KOPT-K1 (cell line): ENCODE measurements around the gene LMNB1.
"Not testable (repeated sequence)": the region's sequence is repeated elsewhere in the genome, so short reads cannot be mapped to it uniquely, and the experiment has no call there.

Source experiments
- H3K27ac ChIP-seq: fragments of 200-600 bp; sonication (generic); 2 replicates; pipeline ENCODE4 v1.5.1; 2016; ENCODE audit warnings: antibody characterized with exemption, mild to moderate bottlenecking, low read depth, low read length; ENCODE audit not compliant: poor library complexity, severe bottlenecking
- H3K36me3 ChIP-seq: fragments of 200-600 bp; sonication (generic); 2 replicates; pipeline ENCODE4 v1.5.1; 2017; ENCODE audit warnings: antibody characterized with exemption, mild to moderate bottlenecking, low read length, moderate library complexity; ENCODE audit not compliant: insufficient read depth
- H3K9me3 ChIP-seq: fragments of 200-600 bp; sonication (generic); 2 replicates; pipeline ENCODE4 v1.5.1; 2017; ENCODE audit warnings: antibody characterized with exemption, low read length, mild to moderate bottlenecking; ENCODE audit not compliant: insufficient read depth, poor library complexity, severe bottlenecking

LMNB1 gene

DNA sequence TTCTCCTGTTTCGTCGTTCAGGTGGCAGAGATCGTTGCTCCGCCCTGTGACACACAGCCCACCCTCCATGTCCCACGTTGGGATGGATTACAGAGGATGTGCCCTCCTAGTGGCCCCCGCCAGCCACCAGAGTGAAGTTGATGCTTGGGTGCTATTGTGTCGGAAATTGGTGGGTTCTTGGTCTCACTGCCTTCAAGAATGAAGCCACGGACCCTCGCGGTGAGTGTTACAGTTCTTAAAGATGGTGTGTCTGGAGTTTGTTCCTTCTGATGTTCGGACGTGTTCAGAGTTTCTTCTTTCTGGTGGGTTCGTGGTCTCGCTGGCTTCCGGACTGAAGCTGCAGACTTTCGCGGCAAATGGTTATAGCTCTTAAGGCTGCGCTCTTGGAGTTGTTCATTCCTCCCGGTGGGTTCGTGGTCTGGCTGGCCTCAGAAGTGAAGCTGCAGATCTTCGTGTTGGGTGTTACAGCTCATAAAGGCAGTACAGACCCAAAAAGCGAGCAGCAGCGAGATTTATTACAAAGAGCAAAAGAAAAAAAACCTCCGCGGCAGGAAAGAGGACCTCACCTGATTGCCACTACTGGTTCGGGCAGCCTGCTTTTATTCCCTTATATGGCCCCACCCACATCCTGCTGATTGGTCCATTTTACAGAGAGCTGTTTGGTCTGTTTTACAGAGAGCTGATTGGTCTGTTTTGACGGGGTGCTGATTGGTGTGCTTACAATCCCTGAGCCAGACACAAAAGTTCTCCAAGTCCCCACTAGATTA, 76.8 kb downstream of the LMNB1 start:
- Histone ChIP-seq H3K36me3 (peaks cover 59% of the 10 kb centered on the region), H3K27ac (peak overlapping the region; percentile 46)
- H3K9me3 ChIP-seq = not testable (repeated sequence)

DNA sequence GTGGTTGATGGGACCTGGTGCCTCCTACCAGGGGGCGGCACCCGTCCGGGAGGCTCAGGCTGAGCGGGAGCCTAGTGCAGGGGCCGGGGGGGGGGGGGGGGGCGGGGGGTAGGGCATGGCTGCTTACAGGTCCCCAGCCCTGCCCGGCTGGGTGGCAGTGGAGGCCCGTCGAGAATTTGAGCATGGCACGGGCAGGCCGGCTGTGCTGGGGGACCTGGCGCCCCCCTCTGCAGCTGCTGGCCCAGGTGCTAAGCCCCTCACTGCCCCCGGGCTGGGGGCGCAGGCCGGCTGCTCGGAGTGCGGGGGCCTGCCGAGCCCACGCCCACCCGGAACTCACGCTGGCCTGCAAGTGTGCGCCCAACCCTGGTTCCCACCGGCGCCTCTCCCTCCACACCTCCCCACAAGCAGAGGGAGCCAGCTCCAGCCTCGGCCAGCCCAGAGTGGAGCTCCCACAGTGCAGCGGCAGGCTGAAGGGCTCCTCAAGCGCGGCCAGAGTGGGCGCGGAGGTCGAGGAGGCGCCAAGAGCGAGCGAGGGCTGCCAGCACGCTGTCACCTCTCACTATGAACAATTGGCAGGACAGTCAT, 77.7 kb downstream of the LMNB1 start:
- H3K9me3 ChIP-seq = no peaks in the 10 kb centered on the region
- H3K27ac ChIP-seq = no peak overlapping the region
- peaks cover 57% of the 10 kb centered on the region for H3K36me3 ChIP-seq

DNA sequence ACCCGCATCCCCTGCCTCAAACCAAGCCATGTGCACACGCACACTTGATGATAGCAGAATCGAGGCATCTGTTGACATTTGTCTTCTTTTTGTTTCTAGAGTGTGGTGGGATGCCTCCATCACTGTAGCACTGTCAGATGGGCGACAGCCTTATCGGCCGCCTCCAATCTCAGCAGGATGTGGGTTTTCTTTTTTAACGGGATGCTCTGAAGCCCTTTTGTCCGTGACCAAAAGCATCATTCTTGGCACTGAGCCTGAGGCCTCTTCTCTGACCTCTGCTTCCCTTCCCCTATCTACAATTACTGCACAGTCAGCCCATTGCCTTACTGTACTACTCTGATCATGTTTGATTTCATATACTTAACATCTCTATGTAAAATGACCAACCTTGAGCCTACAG, 78.3 kb downstream of the LMNB1 start:
- no peak overlapping the region for H3K27ac ChIP-seq
- H3K9me3 ChIP-seq = no peaks in the 10 kb centered on the region
- H3K36me3 ChIP-seq = peaks cover 57% of the 10 kb centered on the region

DNA sequence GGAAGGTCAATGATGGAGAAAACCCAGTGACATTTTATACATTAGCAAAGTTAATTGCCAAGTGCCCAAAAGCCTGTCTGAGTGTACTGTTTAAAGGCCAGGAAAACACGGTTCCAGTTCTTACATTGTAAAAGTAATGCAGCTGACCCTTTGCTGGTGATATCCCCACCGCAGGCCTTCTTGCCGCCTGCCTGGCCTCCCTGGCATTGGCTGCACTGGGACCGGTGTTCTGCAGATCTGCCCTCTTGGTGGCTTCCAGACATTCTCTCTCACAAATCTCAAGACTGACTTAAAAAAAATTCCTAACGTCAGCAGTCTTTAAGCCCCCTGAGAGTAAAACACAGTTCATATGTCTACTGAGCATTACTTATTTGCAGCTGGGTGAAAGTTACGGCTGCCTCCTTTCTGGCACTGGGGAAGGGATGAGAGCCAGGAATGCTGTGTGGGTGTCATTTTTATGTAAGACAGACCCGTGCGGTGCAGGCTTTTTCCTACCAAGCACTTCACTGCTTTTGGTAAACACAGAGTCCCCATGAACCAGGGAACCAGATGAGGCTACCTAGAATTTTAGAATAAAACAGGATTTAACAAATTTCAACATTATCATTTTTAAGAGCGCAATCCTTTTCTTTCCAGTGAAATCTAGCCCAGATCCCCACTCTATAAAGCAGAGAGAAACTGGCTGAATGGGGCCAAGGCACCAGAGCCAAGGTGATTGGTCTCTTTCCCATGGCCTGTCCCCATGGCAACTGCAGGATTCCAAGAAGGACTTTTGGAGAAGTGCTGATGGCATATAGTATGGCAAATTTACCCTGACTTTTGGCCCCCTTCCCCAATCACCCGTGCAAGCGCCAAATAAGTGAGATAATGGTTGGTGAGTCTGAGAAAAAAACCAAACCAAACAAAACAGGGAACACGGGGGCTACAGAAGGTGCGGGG, 80.8 kb downstream of the LMNB1 start:
- no peak overlapping the region for H3K27ac ChIP-seq
- H3K9me3 ChIP-seq = no peaks in the 10 kb centered on the region
- H3K36me3 ChIP-seq = peaks cover 46% of the 10 kb centered on the region

DNA sequence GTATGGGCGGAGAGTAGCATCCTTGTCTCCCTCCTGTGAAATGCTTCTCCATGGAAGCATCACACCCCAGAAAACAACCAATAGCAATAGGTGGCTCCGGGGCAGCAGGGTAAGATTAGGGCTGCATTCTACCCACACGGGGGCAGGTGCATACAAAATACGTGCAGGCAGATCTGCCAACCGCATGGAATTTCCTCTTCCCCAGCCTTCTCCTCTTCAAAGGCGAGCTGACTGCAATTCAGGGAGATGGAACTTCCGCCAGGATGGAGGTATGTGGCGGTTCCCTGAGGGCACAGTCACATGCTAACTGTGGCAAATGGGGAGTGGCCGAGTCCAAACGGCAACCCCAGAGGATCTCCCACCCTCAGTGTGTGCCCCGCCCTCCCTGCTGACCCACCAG, 81.5 kb downstream of the LMNB1 start:
- Histone ChIP-seq H3K9me3 (no peaks in the 10 kb centered on the region), H3K27ac (no peak overlapping the region), H3K36me3 (peaks cover 50% of the 10 kb centered on the region)

DNA sequence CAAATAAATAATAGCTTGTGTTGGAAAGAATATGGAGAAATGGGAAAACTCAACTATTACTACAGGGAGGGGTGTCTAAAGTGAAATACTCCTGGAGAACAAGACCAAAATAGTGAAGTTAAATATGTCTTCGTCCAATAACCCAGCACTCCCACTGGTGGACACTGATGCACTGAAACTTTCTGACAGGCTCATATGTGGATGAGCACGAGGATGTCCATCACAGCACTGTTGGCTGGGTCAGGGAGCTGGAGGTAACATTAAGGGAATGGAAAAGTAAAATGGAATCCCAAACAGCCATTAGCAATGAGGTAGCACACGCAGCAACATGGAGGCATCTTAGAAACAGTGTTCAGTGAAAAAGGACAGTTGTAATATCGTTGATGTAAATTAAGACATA, 86.5 kb downstream of the LMNB1 start:
- no peak overlapping the region for H3K27ac ChIP-seq
- H3K36me3 ChIP-seq = peaks cover 51% of the 10 kb centered on the region
- no peaks in the 10 kb centered on the region for H3K9me3 ChIP-seq

DNA sequence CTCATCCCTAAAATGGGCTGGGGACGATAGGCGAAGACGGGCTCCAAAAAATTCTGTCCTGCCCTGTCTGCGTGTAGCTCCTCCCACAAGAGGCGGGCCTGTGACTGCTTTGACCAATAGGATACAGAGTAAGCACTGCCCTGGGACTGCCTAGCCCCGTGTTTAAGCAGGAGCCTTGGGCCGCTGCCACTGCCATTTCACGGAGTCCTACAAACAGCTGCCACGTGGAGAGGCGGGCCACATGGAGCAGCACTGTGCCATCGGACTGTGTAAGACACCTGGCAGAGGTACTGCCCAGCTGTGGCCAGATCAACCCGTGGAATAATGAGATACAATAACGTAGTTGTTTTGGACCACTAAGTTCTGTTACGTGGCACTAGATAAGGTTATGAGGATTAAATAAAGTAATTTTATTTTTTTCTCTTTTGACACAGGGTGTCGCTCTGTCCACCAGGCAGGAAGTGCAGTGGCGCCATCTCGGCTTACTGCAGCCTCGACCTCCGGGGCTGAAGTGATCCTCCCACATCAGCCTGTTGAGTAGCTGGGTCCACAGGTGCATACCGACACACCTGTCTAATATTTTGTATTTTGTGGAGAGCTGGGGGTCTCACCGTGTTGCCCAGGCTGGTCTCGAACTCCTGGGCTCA, 87.2 kb downstream of the LMNB1 start:
- H3K36me3 ChIP-seq = peaks cover 49% of the 10 kb centered on the region
- no peaks in the 10 kb centered on the region for H3K9me3 ChIP-seq
- H3K27ac ChIP-seq = no peak overlapping the region

DNA sequence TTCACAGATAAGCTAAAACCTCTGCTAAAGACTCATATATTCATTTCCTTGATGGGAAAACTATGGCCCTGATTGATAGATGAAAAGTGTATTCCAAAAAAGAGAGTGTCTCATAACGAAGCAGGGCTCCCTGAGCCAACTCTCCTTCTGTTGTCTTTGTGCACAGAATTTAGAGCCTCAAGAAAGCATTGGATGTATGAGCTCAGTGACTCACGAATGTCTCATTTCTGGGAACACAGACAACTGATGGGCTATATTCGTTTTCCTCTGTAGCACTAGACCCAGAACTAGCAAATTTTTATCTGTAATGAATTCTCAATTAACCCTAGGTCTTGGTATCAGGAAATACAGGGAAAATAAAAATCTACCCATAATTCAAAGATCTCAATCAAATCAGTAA, 88.4 kb downstream of the LMNB1 start:
- H3K27ac ChIP-seq = no peak overlapping the region
- peaks cover 49% of the 10 kb centered on the region for H3K36me3 ChIP-seq

DNA sequence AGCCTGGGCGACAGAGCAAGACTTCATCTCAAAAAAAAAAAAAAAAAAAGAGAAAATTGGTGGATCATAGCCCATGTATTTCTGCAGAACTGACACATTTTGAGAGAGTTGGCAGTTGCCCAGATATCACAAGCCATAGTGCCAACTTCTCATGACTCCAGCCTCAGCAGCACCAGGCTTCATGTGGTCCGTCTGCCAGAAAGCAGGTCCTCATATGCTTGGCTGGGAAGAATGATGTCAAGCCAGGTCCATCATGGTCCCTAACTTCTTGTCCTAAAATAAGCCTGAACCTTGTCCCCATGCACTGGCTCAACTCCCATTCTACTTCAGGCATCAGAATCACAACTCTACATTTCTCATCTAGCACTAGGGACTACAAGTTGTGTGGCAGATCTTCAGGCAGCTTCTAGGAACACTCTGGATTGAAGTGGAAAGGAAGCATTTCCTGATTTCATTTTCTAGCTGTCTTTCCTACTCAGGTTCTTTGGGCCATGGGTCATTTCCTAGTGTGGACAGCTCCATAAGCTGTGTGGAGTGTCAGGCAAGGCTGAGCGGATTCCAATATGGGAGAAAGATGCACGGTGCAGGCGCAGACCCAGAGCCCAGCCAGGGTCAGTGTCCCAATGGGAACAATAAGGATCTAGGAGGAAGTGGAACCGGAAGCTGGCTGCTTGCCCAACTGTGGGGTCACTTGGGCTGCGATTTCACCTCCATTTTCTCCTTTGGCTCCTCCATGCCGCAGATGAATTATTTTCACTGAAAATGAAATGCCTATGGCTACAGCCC, 90.1 kb downstream of the LMNB1 start:
- H3K9me3 ChIP-seq = no peaks in the 10 kb centered on the region
- no peak overlapping the region for H3K27ac ChIP-seq
- H3K36me3 ChIP-seq = peaks cover 43% of the 10 kb centered on the region

More for the DNA sequence above, 88.4 kb downstream of the LMNB1 start:
- no peaks in the 10 kb centered on the region for H3K9me3 ChIP-seq

DNA sequence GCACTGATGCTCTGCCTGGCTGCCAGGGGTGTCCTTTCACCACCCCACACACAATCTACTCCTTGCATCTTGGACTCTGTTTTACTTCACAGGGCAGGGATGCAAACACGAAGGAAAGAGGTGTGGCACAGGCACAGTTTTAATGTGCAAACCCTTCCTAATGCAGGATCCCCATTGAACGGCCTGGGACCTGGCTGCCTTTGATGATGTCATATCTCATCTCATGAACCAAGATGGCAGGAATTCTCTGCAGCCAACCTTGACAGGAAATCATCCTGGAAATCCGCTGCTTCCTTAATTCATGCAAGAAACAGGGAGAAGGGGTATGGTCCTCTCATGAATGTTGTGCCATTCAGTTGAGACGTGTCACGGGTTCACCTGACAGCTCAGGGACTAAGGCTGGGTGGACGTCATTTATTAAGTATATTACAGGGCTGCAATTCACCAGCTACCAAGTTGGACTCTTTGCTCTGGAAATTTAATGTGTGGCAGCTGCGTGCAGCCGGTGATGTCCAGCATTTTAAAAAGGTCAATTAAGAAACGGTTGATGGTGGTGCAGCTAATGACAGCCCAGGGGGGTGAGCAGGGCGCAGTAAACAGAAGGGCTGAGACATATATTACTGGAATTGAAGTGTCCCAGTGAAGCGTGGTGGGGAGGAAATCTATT, 91.5 kb downstream of the LMNB1 start:
- H3K9me3 ChIP-seq = no peaks in the 10 kb centered on the region
- peaks cover 39% of the 10 kb centered on the region for H3K36me3 ChIP-seq
- no peak overlapping the region for H3K27ac ChIP-seq

DNA sequence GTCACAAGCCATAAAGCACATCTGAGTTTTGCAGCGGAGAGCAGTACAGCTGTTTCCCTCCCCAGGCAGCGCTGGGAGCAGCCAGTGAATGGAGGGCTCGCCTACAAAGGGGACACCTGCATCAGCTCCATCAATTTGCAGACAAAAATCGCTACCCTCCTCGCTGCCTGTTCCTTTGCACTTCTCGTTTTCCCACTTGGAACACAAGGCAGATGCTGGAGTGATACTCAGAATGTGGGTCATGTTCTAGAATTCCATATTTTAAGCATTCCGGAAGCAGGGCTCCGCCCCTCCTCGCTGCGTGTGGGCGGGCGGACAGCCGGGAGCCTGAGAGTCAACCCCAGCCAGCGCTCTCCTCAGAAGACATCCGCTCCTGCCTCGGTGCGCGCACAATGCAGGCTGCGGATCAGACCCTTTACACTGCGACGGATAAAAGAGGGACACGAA, 92.1 kb downstream of the LMNB1 start:
- no peak overlapping the region for H3K27ac ChIP-seq
- peaks cover 34% of the 10 kb centered on the region for H3K36me3 ChIP-seq

DNA sequence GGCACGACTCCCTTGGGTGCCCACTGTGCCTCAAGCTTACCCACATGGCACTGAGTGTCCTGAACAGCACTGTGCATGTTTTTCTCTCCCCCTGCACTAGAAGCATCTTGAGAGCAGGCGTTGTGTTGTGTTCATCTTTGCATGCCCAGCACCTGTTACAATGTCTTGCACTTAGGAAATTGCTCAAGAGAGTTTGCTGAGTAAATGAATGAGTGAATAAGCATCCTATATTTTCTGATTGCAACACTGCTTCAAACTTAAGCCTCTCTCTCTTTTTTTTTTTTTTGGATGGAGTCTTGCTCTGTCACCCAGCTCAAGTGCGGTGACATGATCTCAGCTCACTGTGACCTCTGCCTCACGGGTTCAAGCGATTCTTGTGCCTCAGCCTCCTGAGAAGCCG, 94.5 kb downstream of the LMNB1 start:
- Histone ChIP-seq H3K27ac (no peak overlapping the region), H3K36me3 (peaks cover 18% of the 10 kb centered on the region), H3K9me3 (no peaks in the 10 kb centered on the region)

More for the DNA sequence above, 92.1 kb downstream of the LMNB1 start:
- no peaks in the 10 kb centered on the region for H3K9me3 ChIP-seq

DNA sequence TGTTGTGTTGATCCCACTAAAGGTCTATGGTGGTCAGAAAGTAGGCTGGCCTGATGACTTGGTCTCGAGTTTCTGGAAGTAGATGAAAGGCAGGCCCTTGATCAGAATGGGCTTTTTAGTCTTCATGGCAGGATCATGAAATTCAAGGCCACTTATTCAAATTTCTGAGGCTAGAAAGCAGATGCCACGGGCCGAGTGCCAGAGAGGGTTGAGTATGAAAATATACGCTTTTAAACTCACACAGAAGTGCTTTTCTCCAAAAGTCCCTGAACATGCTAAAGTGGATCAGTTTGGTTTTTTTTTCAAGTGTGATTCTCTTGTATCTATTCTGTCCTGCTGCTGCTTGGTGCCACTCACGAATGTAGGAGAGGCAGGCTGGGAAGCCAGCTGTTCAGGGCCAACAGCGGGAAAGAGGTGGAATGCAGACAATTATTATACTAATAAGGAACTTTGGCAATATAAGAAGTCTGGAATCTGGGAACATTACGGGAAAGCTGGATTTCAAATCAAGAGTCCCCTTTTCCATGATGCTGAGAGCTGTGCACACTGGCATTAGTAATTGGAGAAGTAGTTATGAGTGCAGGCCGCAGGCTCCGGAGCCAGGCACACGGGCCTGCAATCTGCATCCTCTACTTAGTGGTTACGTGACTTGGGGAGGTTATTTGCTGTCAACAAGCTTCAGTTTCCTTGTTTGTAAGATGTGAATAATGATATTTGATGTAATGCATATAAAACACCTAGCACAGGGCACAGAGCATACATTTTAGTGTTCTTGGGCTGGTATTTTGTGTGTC, 95.8 kb downstream of the LMNB1 start:
- H3K27ac ChIP-seq = no peak overlapping the region
- no peaks in the 10 kb centered on the region for H3K9me3 ChIP-seq
- peaks cover 10% of the 10 kb centered on the region for H3K36me3 ChIP-seq
